ENCODE results near the gene ZNF331.

- TF ChIP-seq EP300 (IDR thresholded peaks at IDR 0.05; ENCODE audit: borderline replicate concordance) (no peak), ZBTB7A (IDR thresholded peaks at IDR 0.05; ENCODE audit: low read depth) (no peak)
These were observed 17.8 kb upstream of the ZNF331 start for GRCh38 chr19:53520163-53520546.
